ENCODE measurements around the gene PDE4D. TPM values are rescaled to one million over a fixed set of nuclear protein-coding genes. Genes with fewer than 3 reads are reported as not detected.
A peak's percentile ranks its signal among the peaks of the same experiment; 100 is the strongest.

Gene PDE4D
- total and polyA plus RNA-seq, 10 of the 15 experiments (the other 5 are each of a cell fraction or from before 2014, with no cell fraction given) = 0.87 to 4.1 (median 2.2) TPM

DNA sequence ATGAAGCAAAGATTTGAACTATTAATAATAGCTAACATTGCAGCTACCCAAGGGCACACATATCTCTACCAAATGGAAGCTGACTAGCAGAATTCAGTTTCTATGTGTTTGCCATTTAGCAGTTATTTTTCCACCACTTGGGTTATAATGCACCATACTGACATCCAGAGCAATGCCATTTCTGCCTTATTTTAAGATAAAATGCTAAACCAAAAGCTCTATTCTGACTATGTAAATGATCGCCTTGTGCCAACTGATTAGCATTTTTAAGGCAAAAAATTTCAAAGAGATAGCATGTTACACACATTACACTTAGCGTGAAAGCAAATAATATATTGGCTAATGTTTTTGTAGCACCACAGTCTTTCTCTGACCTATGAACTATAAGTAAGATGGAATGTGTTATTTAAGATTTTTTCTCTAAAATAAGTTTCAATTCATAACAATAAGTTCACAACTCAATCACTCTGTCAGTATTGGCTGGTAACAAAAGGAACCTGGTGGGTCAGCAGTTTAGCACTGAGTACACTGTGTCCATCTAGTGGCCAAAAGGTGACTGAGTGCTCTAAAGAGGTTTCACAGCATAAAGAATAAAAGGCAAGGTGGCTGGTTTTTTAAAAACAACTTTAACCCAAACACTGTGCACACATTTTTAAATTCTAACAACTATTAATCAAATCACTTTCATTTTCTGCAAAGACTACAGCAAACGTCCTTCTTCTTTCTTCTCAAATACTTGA lies 443.5 kb downstream of the PDE4D start:
- Histone ChIP-seq H3K9ac (ENCODE audit: control insufficient read depth, insufficient read depth, low read length) (no peak overlapping the region), H3K9me3 (replicated peaks; ENCODE audit: control insufficient read depth, insufficient read depth, low read length) (no peaks in the 10 kb centered on the region), H3K27ac (ENCODE audit: control insufficient read depth, insufficient read depth) (no peak overlapping the region), H3K79me2 (ENCODE audit: control insufficient read depth, insufficient read depth, low read length) (no peaks in the 10 kb centered on the region), H3K27me3 (replicated peaks in 1 of 2; ENCODE audit: control insufficient read depth in 2 of 2, insufficient read depth in 2 of 2, low read length in 1 of 2) (no peaks in the 10 kb centered on the region), H3K4me2 (ENCODE audit: control insufficient read depth, insufficient read depth) (no peak overlapping the region), H3K4me1 (ENCODE audit: control insufficient read depth, insufficient read depth, low read length) (no peaks in the 10 kb centered on the region), H2AFZ (ENCODE audit: control insufficient read depth, low read depth, low read length) (no peak overlapping the region), H3K36me3 (ENCODE audit: control insufficient read depth in 2 of 2, insufficient read depth in 2 of 2, low read length in 1 of 2) (no peaks in the 10 kb centered on the region), H4K20me1 (ENCODE audit: control insufficient read depth, insufficient read depth) (no peaks in the 10 kb centered on the region), H3K4me3 (no peak overlapping the region)
- no TSS peak for BruUV-seq (replicated peaks)
- ChIA-PET RAD21 (ENCODE audit: unreplicated experiment) (no interaction called here), CTCF (interaction anchor here (0.6 to 0.7 kb wide), 3 partner anchors 40 to 536 kb away, joined by 3 to 4 read pairs (median 3); no protein-coding TSS in a partner anchor), POLR2A (no interaction called here), SMC1A (ENCODE audit: uncharacterized antibody, unreplicated experiment) (no interaction called here)
- ATAC-seq = peak; percentile 55; the same call in 2 of the 3 replicates
- peak; percentile 15 to 39 (median 25); a peak in 3 of 6 replicates for TF ChIP-seq CTCF (IDR thresholded peaks at IDR 0.05 in 2 of 3, conservative IDR thresholded peaks at IDR 0.05 in 1 of 3; ENCODE audit: control insufficient read depth in 2 of 3, extremely low read depth in 1 of 3, insufficient read depth in 1 of 3, low read depth in 3 of 3, low read length in 3 of 3)
- TF ChIP-seq E2F8 (IDR thresholded peaks at IDR 0.05; ENCODE audit: low read depth, partially characterized antibody) = no peak
- intact Hi-C loops (cut with micrococcal nuclease; ENCODE audit: unreplicated experiment) (no loop called here), in situ Hi-C loops (cut with MboI) (no loop called here)
- no peak for DNase-seq (ENCODE audit: low read depth, low spot score)
- WGBS (ENCODE audit: insufficient coverage, insufficient replicate concordance, low lambda C conversion rate, missing lambda C conversion rate) = 44% methylated on average over 3 of the region's 3 CpGs
- FAIRE-seq = no peak

Measured in GM12878 (cell line).